SK-N-SH (cell line): ENCODE measurements around the gene NRIP2. TPM values are rescaled to one million over a fixed set of nuclear protein-coding genes. Genes with fewer than 3 reads are reported as not detected.

Source experiments
- CTCF ChIA-PET: fragments of 300-600, 350-600 bp; formaldehyde crosslinking; extraction: SDS; loops from one replicate; lab custom pipeline; 2021; lab: Yijun Ruan, JAX
- POLR2A ChIA-PET: fragments of 350-600 bp; sonication (Branson Sonifier 250); formaldehyde crosslinking; extraction: SDS; loops from one replicate; lab custom pipeline; 2020; ENCODE audit warnings: antibody characterized with exemption, inconsistent platforms; lab: Yijun Ruan, JAX
- DNase-seq: peaks from one replicate; pipeline ENCODE4 v3.0.0; 2012
- H2AFZ ChIP-seq: fragments of 200-600 bp; sonication (generic); 2 replicates; pipeline ENCODE4 v1.8.1; 2016; ENCODE audit warnings: antibody characterized with exemption, mild to moderate bottlenecking, low read depth
- H3F3A ChIP-seq: fragments of 200-600 bp; sonication (generic); replicated peaks from 2 replicates; pipeline ENCODE3; 2016; ENCODE audit warnings: antibody characterized with exemption, mild to moderate bottlenecking; ENCODE audit not compliant: insufficient read depth
- H3K27ac ChIP-seq, 2 experiments: fragments of 200-500 bp in 1 of 2; fragments of 200-600 bp in 1 of 2; sonication (Bioruptor generic) in 1 of 2; sonication (generic), shearing (Covaris generic) in 1 of 2; 2 replicates each; pipeline versions ENCODE4 v1.5.1 to v1.6.1; 2014 to 2016; ENCODE audit warnings: low read depth in 2 of 2, inconsistent platforms in 1 of 2, low read length in 1 of 2, mild to moderate bottlenecking in 1 of 2, mixed read lengths in 1 of 2
- H3K27me3 ChIP-seq: fragments of 200-600 bp; sonication (generic), shearing (Covaris generic); 2 replicates; pipeline ENCODE4 v1.6.1; 2016; ENCODE audit warnings: mixed run types; ENCODE audit not compliant: insufficient read depth
- H3K36me3 ChIP-seq, 2 experiments: fragments of 200-500 bp in 1 of 2; fragments of 200-600 bp in 1 of 2; sonication (Bioruptor generic) in 1 of 2; sonication (generic) in 1 of 2; replicated peaks in 1 of 2; 2 replicates each; pipeline versions ENCODE3 to v1.5.1; 2014 to 2016; ENCODE audit warnings: low read length in 1 of 2, mild to moderate bottlenecking in 1 of 2; ENCODE audit not compliant: insufficient read depth in 2 of 2, control insufficient read depth in 1 of 2
- H3K4me1 ChIP-seq, 2 experiments: fragments of 200-500 bp in 1 of 2; fragments of 200-600 bp in 1 of 2; sonication (Bioruptor generic) in 1 of 2; sonication (generic), shearing (Covaris generic) in 1 of 2; 2 replicates each; pipeline versions ENCODE4 v1.5.1 to v1.6.1; 2014 to 2016; ENCODE audit warnings: low read depth in 1 of 2, low read length in 1 of 2, mixed run types in 1 of 2; ENCODE audit not compliant: insufficient read depth in 2 of 2, control insufficient read depth in 1 of 2
- H3K4me2 ChIP-seq: fragments of 200-600 bp; sonication (generic), shearing (Covaris generic); 2 replicates; pipeline ENCODE4 v1.6.1; 2017; ENCODE audit warnings: mixed run types
- H3K4me3 ChIP-seq, 2 experiments: fragments of 200-500 bp in 1 of 2; fragments of 200-600 bp in 1 of 2; sonication (Bioruptor generic) in 1 of 2; sonication (generic), shearing (Covaris generic) in 1 of 2; 2 replicates each; pipeline versions ENCODE4 v1.5.1 to v1.8.1; 2014 to 2016; ENCODE audit warnings: low read depth in 2 of 2, inconsistent platforms in 1 of 2, low read length in 1 of 2, mild to moderate bottlenecking in 1 of 2, mixed read lengths in 1 of 2, moderate library complexity in 1 of 2
- H3K79me2 ChIP-seq: fragments of 200-600 bp; sonication (generic); 2 replicates; pipeline ENCODE4 v1.8.1; 2017; ENCODE audit warnings: mild to moderate bottlenecking; ENCODE audit not compliant: insufficient read depth
- H3K9ac ChIP-seq: fragments of 200-600 bp; sonication (generic); 2 replicates; pipeline ENCODE4 v1.6.1; 2017; ENCODE audit warnings: mixed run types
- H3K9me2 ChIP-seq: fragments of 200-600 bp; sonication (generic); 2 replicates; pipeline ENCODE4 v1.6.1; 2017; ENCODE audit warnings: mixed run types
- H3K9me3 ChIP-seq: fragments of 200-600 bp; sonication (generic); 2 replicates; pipeline ENCODE4 v1.6.1; 2017; ENCODE audit warnings: mixed run types, mild to moderate bottlenecking, moderate library complexity
- H4K20me1 ChIP-seq: fragments of 200-600 bp; sonication (generic); 2 replicates; pipeline ENCODE4 v1.6.1; 2017; ENCODE audit warnings: mild to moderate bottlenecking, mixed run types; ENCODE audit not compliant: insufficient read depth
- CHD2 ChIP-seq: fragments of 150-350 bp; IDR thresholded peaks from 2 replicates; pipeline ENCODE4 v1.6.1; 2018; ENCODE audit warnings: low read length; ENCODE audit not compliant: partially characterized antibody
- ELF1 ChIP-seq: IDR thresholded peaks from 2 replicates; pipeline ENCODE4 v1.4.0; 2012
- EZH2phosphoT487 ChIP-seq: fragments of 200-600 bp; sonication (generic); IDR thresholded peaks from 2 replicates; pipeline ENCODE4 v1.6.1; 2017; ENCODE audit warnings: low read depth, mixed run types, mild to moderate bottlenecking, antibody characterized with exemption, moderate library complexity, borderline replicate concordance
- FOSL2 ChIP-seq: IDR thresholded peaks from 2 replicates; pipeline ENCODE4 v1.4.0; 2012; ENCODE audit warnings: low read depth, mild to moderate bottlenecking, moderate library complexity, borderline replicate concordance
- GABPA ChIP-seq: IDR thresholded peaks from 2 replicates; pipeline ENCODE4 v1.4.0; 2012; ENCODE audit warnings: low read depth, mild to moderate bottlenecking
- GATA2 ChIP-seq: sonication (generic); formaldehyde crosslinking; IDR thresholded peaks from 2 replicates; pipeline ENCODE4 v1.5.0; 2020; ENCODE audit warnings: mild to moderate bottlenecking, missing genetic modification reagents
- NFIC ChIP-seq: IDR thresholded peaks from 2 replicates; pipeline ENCODE4 v1.4.0; 2012; ENCODE audit warnings: borderline replicate concordance
- POLR2AphosphoS5 ChIP-seq: IDR thresholded peaks from 2 replicates; pipeline ENCODE4 v1.6.1; 2012; ENCODE audit warnings: low read depth, low read length
- RAD21 ChIP-seq: IDR thresholded peaks from 2 replicates; pipeline ENCODE4 v1.6.1; 2012; ENCODE audit warnings: mild to moderate bottlenecking, low read length
- RCOR1 ChIP-seq: fragments of 150-350 bp; IDR thresholded peaks from 2 replicates; pipeline ENCODE4 v1.6.1; 2017; ENCODE audit warnings: antibody characterized with exemption, low read length
- RXRA ChIP-seq: IDR thresholded peaks from 2 replicates; pipeline ENCODE4 v1.4.0; 2012; ENCODE audit warnings: low read depth, mild to moderate bottlenecking, borderline replicate concordance
- SMC3 ChIP-seq: IDR thresholded peaks from 2 replicates; pipeline ENCODE4 v1.6.1; 2012; ENCODE audit warnings: low read depth, low read length, improper control_type of control experiment
- TAF1 ChIP-seq: IDR thresholded peaks from 2 replicates; pipeline ENCODE4 v1.6.1; 2012; ENCODE audit warnings: low read depth, mild to moderate bottlenecking, low read length, moderate library complexity, borderline replicate concordance
- TCF12 ChIP-seq: IDR thresholded peaks from 2 replicates; pipeline ENCODE4 v1.4.0; 2012
- TEAD4 ChIP-seq: IDR thresholded peaks from 2 replicates; pipeline ENCODE4 v1.4.0; 2012; ENCODE audit warnings: mild to moderate bottlenecking, borderline replicate concordance; ENCODE audit not compliant: insufficient read depth
- ZBTB33 ChIP-seq: IDR thresholded peaks from 2 replicates; pipeline ENCODE4 v1.4.0; 2012; ENCODE audit warnings: low read depth, borderline replicate concordance
- WGBS: methylation state at CpG from one replicate; pipeline ENCODE4 v1.1.6; 2017; ENCODE audit warnings: low lambda C conversion rate; 5-methylcytosine and 5-hydroxymethylcytosine counted together
- polyA plus RNA-seq, 3 experiments: library from polyadenylated mRNA; depleted of rRNA; stranded (reverse); fragments of >200 nt; gene quantifications; 2 replicates each; pipeline ENCODE4 v1.2.3, GENCODE V29; 2012
- TF ChIP-seq, protein P1 (sequence below): IDR thresholded peaks from 2 replicates; pipeline ENCODE4 v1.6.1; 2012; ENCODE audit warnings: mild to moderate bottlenecking, low read depth, low read length, moderate library complexity

Gene NRIP2
- polyA plus RNA-seq, 1 of the 3 experiments (the other 2 are of a cell fraction) = not detected

DNA sequence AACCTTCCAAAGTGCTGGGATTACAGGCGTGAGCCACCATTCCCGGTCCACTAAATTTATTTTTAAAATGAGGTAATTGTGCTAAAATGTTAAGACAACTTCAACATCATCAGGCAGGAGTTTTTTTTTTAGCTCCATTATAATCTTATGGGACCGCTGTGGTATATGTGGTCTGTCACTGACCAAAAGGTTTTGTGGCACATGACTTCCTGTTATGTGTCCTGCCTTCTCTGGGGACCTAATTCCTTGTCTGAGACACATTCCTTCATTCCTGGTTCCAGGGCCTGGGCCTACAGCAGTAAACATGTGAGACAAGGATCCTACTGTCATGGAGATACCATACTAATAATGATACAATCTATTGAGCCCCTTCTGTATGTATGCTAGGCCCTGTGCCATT lies 17.1 kb upstream of the NRIP2 start (continued):
- TF ChIP-seq, protein P1, sequence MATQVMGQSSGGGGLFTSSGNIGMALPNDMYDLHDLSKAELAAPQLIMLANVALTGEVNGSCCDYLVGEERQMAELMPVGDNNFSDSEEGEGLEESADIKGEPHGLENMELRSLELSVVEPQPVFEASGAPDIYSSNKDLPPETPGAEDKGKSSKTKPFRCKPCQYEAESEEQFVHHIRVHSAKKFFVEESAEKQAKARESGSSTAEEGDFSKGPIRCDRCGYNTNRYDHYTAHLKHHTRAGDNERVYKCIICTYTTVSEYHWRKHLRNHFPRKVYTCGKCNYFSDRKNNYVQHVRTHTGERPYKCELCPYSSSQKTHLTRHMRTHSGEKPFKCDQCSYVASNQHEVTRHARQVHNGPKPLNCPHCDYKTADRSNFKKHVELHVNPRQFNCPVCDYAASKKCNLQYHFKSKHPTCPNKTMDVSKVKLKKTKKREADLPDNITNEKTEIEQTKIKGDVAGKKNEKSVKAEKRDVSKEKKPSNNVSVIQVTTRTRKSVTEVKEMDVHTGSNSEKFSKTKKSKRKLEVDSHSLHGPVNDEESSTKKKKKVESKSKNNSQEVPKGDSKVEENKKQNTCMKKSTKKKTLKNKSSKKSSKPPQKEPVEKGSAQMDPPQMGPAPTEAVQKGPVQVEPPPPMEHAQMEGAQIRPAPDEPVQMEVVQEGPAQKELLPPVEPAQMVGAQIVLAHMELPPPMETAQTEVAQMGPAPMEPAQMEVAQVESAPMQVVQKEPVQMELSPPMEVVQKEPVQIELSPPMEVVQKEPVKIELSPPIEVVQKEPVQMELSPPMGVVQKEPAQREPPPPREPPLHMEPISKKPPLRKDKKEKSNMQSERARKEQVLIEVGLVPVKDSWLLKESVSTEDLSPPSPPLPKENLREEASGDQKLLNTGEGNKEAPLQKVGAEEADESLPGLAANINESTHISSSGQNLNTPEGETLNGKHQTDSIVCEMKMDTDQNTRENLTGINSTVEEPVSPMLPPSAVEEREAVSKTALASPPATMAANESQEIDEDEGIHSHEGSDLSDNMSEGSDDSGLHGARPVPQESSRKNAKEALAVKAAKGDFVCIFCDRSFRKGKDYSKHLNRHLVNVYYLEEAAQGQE = no peak
- no peak for TF ChIP-seq POLR2AphosphoS5
- TF ChIP-seq, all 33 proteins: peak for 0

GRCh38 chr12:2845280-2845679 lies 10.4 kb upstream of the NRIP2 start:
- no peaks in the 10 kb centered on the region for H3K9me2 ChIP-seq
- TF ChIP-seq NFIC = no peak
- TF ChIP-seq GATA2 (CRISPR knock-in tag) = no peak
- no peak for TF ChIP-seq GABPA
- TF ChIP-seq ZBTB33 = no peak
- no peak overlapping the region for H3K27ac ChIP-seq
- no peak overlapping the region for H2AFZ ChIP-seq
- 42% methylated on average over 3 of the region's 6 CpGs for WGBS
- CTCF ChIA-PET = interaction anchor here (0.7 to 3.4 kb wide), 13 partner anchors 9 to 197 kb away, joined by 3 to 18 read pairs (median 6); partner anchors contain the start of gene NRIP2
- H3K4me3 ChIP-seq = no peak overlapping the region
- H3K79me2 ChIP-seq = no peaks in the 10 kb centered on the region
- H3K4me1 ChIP-seq = peaks cover 0 to 6% of the 10 kb centered on the region in 2 experiments; a peak in 1 of 4 replicates
- H3F3A ChIP-seq = no peaks in the 10 kb centered on the region
- no peak overlapping the region for H3K9ac ChIP-seq
- DNase-seq = no peak
- no peaks in the 10 kb centered on the region for H3K27me3 ChIP-seq
- POLR2A ChIA-PET = interaction anchor here (0.9 kb wide), 1 partner anchor 8 kb away, joined by 3 read pairs; no protein-coding TSS in a partner anchor
- H3K9me3 ChIP-seq = no peaks in the 10 kb centered on the region
- no peak overlapping the region for H3K4me2 ChIP-seq
- no peaks in the 10 kb centered on the region for H3K36me3 ChIP-seq
- no peaks in the 10 kb centered on the region for H4K20me1 ChIP-seq

DNA sequence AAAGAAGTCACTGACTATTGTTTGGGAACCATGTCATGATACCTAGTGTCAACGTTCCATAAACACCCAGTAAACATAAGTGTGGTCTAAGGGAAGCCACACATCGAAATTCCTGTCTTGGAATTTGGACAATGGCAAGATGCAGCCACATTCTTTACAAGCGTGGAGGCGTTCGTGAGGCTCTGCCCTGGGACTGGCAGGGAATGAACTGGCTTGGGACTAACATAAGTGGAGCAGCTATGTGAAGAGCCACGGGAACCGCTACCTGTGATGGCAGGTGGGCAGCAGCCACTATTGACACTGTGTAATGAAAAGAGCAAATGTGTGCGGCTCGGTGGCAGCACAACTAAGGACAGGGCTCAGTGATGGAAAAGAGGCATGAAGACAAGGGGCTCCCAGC lies 10.0 kb upstream of the NRIP2 start:
- no peak for DNase-seq
- Histone ChIP-seq H3K9me3 (no peaks in the 10 kb centered on the region), H3K4me3 (no peak overlapping the region), H3K4me2 (no peak overlapping the region), H3K79me2 (no peaks in the 10 kb centered on the region), H4K20me1 (no peaks in the 10 kb centered on the region), H3K9ac (no peak overlapping the region), H3K4me1 (peaks cover 0 to 6% of the 10 kb centered on the region in 2 experiments; a peak in 1 of 4 replicates), H2AFZ (no peak overlapping the region), H3K36me3 (no peaks in the 10 kb centered on the region), H3F3A (no peaks in the 10 kb centered on the region), H3K27me3 (no peaks in the 10 kb centered on the region), H3K27ac (no peak overlapping the region), H3K9me2 (no peaks in the 10 kb centered on the region)
- CTCF ChIA-PET = interaction anchor here (0.6 to 3.4 kb wide), 11 partner anchors 10 to 355 kb away, joined by 3 to 18 read pairs (median 6); partner anchors contain the start of gene NRIP2
- POLR2A ChIA-PET = no interaction called here
- WGBS = 84% methylated on average over 9 of the region's 9 CpGs
- no peak for TF ChIP-seq FOSL2
- TF ChIP-seq CHD2 = no peak
- TF ChIP-seq ELF1 = no peak
- TF ChIP-seq, protein P1 = no peak
- TF ChIP-seq RAD21 = no peak
- no peak for TF ChIP-seq NFIC
- no peak for TF ChIP-seq TCF12
- TF ChIP-seq TAF1 = no peak
- TF ChIP-seq EZH2phosphoT487 = no peak
- TF ChIP-seq TEAD4 = no peak
- TF ChIP-seq RXRA = no peak
- no peak for TF ChIP-seq SMC3
- no peak for TF ChIP-seq RCOR1
